AG04450 (cell line): Measurements from ENCODE around the gene KDM3B. TPM values are rescaled to one million over a fixed set of nuclear protein-coding genes. Genes with fewer than 3 reads are reported as not detected.

Experiments
- CTCF ChIA-PET: fragments of 300-600, 350-600 bp; formaldehyde crosslinking; extraction: SDS; loops from one replicate; lab custom pipeline; 2022; ENCODE audit warnings: antibody characterized with exemption, inconsistent platforms; lab: Charles Lee
- POLR2A ChIA-PET: fragments of 350-600 bp; formaldehyde crosslinking; extraction: SDS; loops from one replicate; lab custom pipeline; 2021; ENCODE audit warnings: antibody characterized with exemption, inconsistent platforms; lab: Yijun Ruan, JAX
- DNase-seq: peaks from one replicate; pipeline ENCODE4 v3.0.0-alpha.2; 2011; ENCODE audit warnings: low read depth, low spot score
- H3K27ac ChIP-seq: one replicate; pipeline ENCODE4 v1.5.1; 2012; ENCODE audit warnings: low read depth, low read length, control low read depth
- H3K27me3 ChIP-seq: one replicate; pipeline ENCODE4 v1.6.0; 2012; ENCODE audit warnings: low read length; ENCODE audit not compliant: control insufficient read depth, insufficient read depth
- H3K4me3 ChIP-seq: 2 replicates; pipeline ENCODE4 v1.5.1; 2011; ENCODE audit warnings: mild to moderate bottlenecking, low read depth, low read length, control low read depth
- H3K9me3 ChIP-seq: 2 replicates; pipeline ENCODE4 v1.5.1; 2012; ENCODE audit warnings: low read length; ENCODE audit not compliant: control insufficient read depth, insufficient read depth
- polyA plus RNA-seq: library from polyadenylated mRNA; depleted of rRNA; stranded (reverse); fragments of >200 nt; gene quantifications from 2 replicates; pipeline ENCODE4 v1.2.3, GENCODE V29; 2011
- TF ChIP-seq, protein P1 (sequence below): IDR thresholded peaks from 2 replicates; pipeline ENCODE4 v1.5.1; 2011; ENCODE audit warnings: low read depth, low read length, control low read depth, inconsistent platforms

KDM3B gene
- polyA plus RNA-seq, 1 experiment, result 32.7 TPM

DNA sequence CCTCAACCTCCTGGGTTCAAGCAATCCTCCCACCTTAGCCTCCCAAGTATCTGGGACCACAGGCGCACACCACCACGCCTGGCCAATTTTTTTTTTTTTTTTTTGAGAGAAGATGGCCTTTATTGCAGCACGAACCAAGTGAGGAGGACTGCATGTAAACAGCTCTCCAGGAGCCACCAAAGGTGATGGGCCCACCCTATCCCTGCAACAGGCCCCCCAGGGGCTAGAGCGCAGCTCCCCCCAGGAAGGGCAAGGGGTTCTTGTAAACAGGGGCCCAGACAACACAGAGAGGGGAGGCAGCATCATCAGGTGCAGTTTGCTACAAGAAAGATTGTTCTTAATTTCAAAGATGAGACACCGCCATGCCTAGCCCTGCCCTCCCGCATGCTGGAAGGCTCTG lies 100.2 kb downstream of the KDM3B start:
- no peak overlapping the region for H3K27ac ChIP-seq
- peaks cover 2% of the 10 kb centered on the region for H3K27me3 ChIP-seq
- no peak for DNase-seq
- ChIA-PET CTCF (interaction anchor here (0.5 to 5.0 kb wide), 4 partner anchors 11 to 1312 kb away, joined by 3 to 86 read pairs (median 6); partner anchors contain the start of gene EGR1), POLR2A (no interaction called here)
- no peak overlapping the region for H3K4me3 ChIP-seq
- TF ChIP-seq, protein P1, sequence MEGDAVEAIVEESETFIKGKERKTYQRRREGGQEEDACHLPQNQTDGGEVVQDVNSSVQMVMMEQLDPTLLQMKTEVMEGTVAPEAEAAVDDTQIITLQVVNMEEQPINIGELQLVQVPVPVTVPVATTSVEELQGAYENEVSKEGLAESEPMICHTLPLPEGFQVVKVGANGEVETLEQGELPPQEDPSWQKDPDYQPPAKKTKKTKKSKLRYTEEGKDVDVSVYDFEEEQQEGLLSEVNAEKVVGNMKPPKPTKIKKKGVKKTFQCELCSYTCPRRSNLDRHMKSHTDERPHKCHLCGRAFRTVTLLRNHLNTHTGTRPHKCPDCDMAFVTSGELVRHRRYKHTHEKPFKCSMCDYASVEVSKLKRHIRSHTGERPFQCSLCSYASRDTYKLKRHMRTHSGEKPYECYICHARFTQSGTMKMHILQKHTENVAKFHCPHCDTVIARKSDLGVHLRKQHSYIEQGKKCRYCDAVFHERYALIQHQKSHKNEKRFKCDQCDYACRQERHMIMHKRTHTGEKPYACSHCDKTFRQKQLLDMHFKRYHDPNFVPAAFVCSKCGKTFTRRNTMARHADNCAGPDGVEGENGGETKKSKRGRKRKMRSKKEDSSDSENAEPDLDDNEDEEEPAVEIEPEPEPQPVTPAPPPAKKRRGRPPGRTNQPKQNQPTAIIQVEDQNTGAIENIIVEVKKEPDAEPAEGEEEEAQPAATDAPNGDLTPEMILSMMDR, result no peak
- H3K9me3 ChIP-seq, result no peaks in the 10 kb centered on the region

DNA sequence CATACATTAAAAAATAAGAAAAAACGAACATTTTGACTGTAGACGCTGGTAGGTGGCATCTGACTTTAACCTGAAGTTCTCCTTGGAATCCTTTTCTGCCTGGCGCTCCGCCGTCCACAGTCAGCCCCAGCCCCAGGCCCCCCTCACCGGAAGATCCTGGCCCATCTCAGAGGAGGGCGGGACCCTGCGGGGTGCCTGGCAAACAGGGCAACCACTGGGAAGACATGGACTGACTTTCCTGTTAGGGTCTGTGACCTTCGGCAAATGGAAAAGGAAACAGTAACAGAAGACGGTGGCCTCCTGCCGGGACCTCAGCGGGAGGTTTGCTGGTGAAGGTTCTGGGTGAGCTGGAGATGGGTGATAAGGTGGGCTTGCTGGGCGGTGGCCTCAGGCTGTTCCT lies 101.1 kb downstream of the KDM3B start:
- Histone ChIP-seq H3K27me3 (peaks cover 2% of the 10 kb centered on the region), H3K9me3 (no peaks in the 10 kb centered on the region), H3K27ac (no peak overlapping the region), H3K4me3 (no peak overlapping the region)
- DNase-seq, result no peak
- ChIA-PET POLR2A (no interaction called here), CTCF (no interaction called here)
- TF ChIP-seq, protein P1, result no peak

DNA sequence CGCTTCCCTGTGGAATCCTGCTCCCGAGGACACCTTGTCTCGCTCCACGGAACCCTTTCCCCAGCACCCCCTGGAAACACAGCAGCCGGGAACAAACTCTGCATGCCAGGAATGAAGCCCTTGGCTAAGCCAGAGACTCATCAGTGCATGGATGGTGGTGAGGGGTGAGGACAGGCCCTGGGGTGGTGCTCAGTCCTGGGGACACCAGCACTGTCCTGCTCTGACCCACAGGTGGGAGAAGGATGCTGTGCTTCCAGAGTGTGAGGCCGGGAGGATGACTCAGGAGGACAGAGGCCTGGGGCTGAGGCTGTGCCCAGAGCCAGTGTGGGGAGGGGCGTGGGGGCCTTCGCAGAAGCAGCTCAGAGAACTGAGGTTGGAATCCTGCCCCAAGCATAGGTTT lies 101.6 kb downstream of the KDM3B start:
- Histone ChIP-seq H3K27ac (no peak overlapping the region), H3K27me3 (peaks cover 2% of the 10 kb centered on the region), H3K9me3 (no peaks in the 10 kb centered on the region), H3K4me3 (no peak overlapping the region)
- ChIA-PET CTCF (no interaction called here), POLR2A (no interaction called here)
- TF ChIP-seq, protein P1, result no peak
- no peak for DNase-seq

DNA sequence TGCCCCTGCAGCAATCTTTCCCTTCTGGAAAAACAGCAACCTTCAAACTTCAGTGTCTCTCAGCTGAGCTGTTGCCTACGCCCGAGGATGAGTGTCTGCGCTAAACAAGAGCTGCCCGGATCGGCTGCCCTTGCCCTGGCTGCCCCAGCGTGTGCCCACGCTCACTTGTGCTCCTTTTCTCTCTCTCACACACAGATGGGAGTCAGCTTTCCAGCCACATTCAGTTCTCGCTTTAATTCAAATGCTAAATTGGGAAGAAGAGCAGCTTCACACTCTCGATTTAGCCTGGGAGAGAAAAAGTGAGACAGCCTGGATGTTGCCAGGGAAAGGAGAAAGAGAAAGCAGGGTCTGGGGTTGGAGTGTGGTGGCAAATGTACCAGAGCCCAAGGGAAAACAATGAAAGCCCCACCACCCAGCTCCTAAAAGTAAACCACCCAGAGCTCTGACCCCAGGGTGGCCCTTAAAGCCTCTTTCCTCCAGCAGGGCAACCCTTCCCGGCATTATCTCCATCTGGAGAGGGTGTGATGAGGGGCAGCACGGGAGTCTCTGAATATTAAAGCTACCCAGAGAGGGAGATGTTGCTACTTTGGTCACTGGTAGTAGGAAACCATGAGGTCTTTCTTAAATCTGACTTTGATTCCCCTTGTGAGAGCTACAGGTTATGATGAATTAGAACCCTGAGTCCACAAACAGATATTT lies 102.9 kb downstream of the KDM3B start:
- TF ChIP-seq, protein P1, result no peak
- peaks cover 2% of the 10 kb centered on the region for H3K27me3 ChIP-seq
- no peak for DNase-seq
- POLR2A ChIA-PET, result no interaction called here
- CTCF ChIA-PET, result interaction anchor here (1.0 to 1.4 kb wide), 2 partner anchors 9 to 48 kb away, joined by 3 to 8 read pairs; partner anchors contain the start of gene EGR1
- H3K4me3 ChIP-seq, result no peak overlapping the region
- H3K9me3 ChIP-seq, result no peaks in the 10 kb centered on the region
- no peak overlapping the region for H3K27ac ChIP-seq

DNA sequence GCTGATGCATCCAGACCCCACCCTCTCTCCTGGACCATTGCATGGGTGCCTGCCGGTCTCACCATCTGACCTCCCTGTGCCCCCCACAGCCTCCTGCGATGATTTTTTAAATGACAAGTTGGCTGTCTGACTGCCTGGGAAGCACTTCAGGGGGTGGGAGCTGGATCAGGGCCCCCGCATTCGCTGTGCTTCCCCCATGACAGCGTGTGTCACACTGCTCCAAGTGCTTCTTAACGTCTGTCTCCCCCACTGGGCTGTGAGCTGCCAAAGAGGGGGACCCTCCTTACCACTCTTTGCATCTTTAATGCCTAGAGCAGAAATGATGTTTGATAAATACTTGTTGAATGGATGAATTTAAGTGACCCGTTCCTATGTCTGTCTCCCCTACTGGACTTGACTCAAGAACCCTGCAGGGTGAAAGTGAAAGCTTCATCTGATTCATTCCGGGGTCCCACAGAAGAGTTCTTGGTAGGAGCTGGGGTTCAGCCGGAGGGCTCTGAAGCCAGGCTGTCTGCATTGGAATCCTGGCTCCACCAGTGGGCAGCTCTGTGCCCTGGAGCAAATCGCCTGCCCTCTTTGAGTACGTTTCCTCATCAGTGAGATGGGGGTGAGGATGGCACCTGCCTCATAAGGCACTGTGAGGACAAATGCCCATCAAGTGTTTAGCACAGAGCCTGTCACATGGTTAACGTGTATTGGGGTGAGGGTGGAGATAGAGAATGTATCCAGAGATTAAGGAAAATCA lies 105.2 kb downstream of the KDM3B start:
- no peaks in the 10 kb centered on the region for H3K9me3 ChIP-seq
- CTCF ChIA-PET, result interaction anchor here (1.0 to 1.8 kb wide), 3 partner anchors 7 to 46 kb away, joined by 5 to 11 read pairs (median 6); no protein-coding TSS in a partner anchor
- TF ChIP-seq, protein P1, result no peak
- POLR2A ChIA-PET, result no interaction called here
- no peak for DNase-seq
- H3K27ac ChIP-seq, result no peak overlapping the region
- no peak overlapping the region for H3K4me3 ChIP-seq
- peaks cover 2% of the 10 kb centered on the region for H3K27me3 ChIP-seq
